RCC 7860 (cell line): ENCODE results near the gene KMT2A.
"Not testable (repeated sequence)": the region's sequence is repeated elsewhere in the genome, so short reads cannot be mapped to it uniquely, and the experiment has no call there.

Source experiments
- DNase-seq: peaks from one replicate; pipeline ENCODE4 v3.0.0-alpha.2; 2015; ENCODE audit warnings: low spot score
- FAIRE-seq: peaks from 2 replicates; lab custom pipeline; 2012; peaks lifted over from hg19 to GRCh38; lab: Jason Lieb, UNC

KMT2A gene

GRCh38 chr11:118531597-118532084 is 95.3 kb downstream of the KMT2A start:
- FAIRE-seq = no peak
- no peak for DNase-seq

GRCh38 chr11:118532091-118532490 is 95.8 kb downstream of the KMT2A start:
- DNase-seq (no peak), FAIRE-seq (no peak)

GRCh38 chr11:118532852-118533768 is 96.8 kb downstream of the KMT2A start:
- no peak for DNase-seq
- no peak for FAIRE-seq

GRCh38 chr11:118533769-118534729 is 97.8 kb downstream of the KMT2A start:
- DNase-seq (no peak), FAIRE-seq (no peak)

- FAIRE-seq = no peak
- DNase-seq = no peak
Measured at GRCh38 chr11:118535261-118535660, 99.0 kb downstream of the KMT2A start.

- no peak for FAIRE-seq
- DNase-seq = no peak
Measured at GRCh38 chr11:118536726-118537125, 100.4 kb downstream of the KMT2A start.

GRCh38 chr11:118537409-118537980 is 101.2 kb downstream of the KMT2A start:
- no peak for FAIRE-seq
- no peak for DNase-seq

- no peak for DNase-seq
- FAIRE-seq = no peak
Measured at GRCh38 chr11:118544010-118544646, 107.8 kb downstream of the KMT2A start.

- FAIRE-seq = no peak
- DNase-seq = no peak
Measured at GRCh38 chr11:118544647-118545010, 108.3 kb downstream of the KMT2A start.

- FAIRE-seq = no peak
- DNase-seq = no peak
Measured at GRCh38 chr11:118545533-118545932, 109.2 kb downstream of the KMT2A start.

GRCh38 chr11:118547132-118547531 is 110.8 kb downstream of the KMT2A start:
- no peak for FAIRE-seq
- DNase-seq = no peak

- DNase-seq (no peak), FAIRE-seq (no peak)
Measured at GRCh38 chr11:118552341-118552740, 116.0 kb downstream of the KMT2A start.

GRCh38 chr11:118560806-118561205 is 124.5 kb downstream of the KMT2A start:
- FAIRE-seq = no peak

GRCh38 chr11:118565051-118565450 is 128.8 kb downstream of the KMT2A start:
- no peak for DNase-seq
- no peak for FAIRE-seq

More at GRCh38 chr11:118560806-118561205, 124.5 kb downstream of the KMT2A start:
- no peak for DNase-seq

- FAIRE-seq (no peak), DNase-seq (no peak)
Measured at GRCh38 chr11:118569670-118570069, 133.4 kb downstream of the KMT2A start.

GRCh38 chr11:118570787-118571186 is 134.5 kb downstream of the KMT2A start:
- no peak for FAIRE-seq
- no peak for DNase-seq

GRCh38 chr11:118571701-118572060 is 135.4 kb downstream of the KMT2A start:
- not testable (repeated sequence) for FAIRE-seq, DNase-seq

- FAIRE-seq (no peak), DNase-seq (peak; percentile 32)
Measured at GRCh38 chr11:118572061-118572980, 136.0 kb downstream of the KMT2A start, which contains the start of gene ARCN1. ARCN1 (plus strand) TSS chr11:118572409; CDS start chr11:118572548, 139 bp downstream.

GRCh38 chr11:118572981-118573550 is 136.8 kb downstream of the KMT2A start:
- DNase-seq = peak; percentile 59
- FAIRE-seq = no peak
